ENCODE measurements around the gene ST3GAL4.
"Not testable (repeated sequence)": the region's sequence is repeated elsewhere in the genome, so short reads cannot be mapped to it uniquely, and the experiment has no call there.

Gene ST3GAL4

GRCh38 chr11:126355324-126355925, at the start of gene ST3GAL4:
TSS of gene ST3GAL4 (plus strand) at chr11:126355686. CDS start at chr11:126406156, 50,470 bp downstream.
- DNase-seq (ENCODE audit: low read depth) = no peak

GRCh38 chr11:126305699-126306098, 49.8 kb upstream of the ST3GAL4 start:
- no peak for DNase-seq (ENCODE audit: low read depth)

- no peak for DNase-seq (ENCODE audit: low read depth)
These were observed 47.8 kb upstream of the ST3GAL4 start for GRCh38 chr11:126307706-126308105.

GRCh38 chr11:126308271-126308671, 47.2 kb upstream of the ST3GAL4 start:
- no peak for DNase-seq (ENCODE audit: low read depth)

GRCh38 chr11:126308771-126309170, 46.7 kb upstream of the ST3GAL4 start:
- DNase-seq (ENCODE audit: low read depth) = not testable (repeated sequence)

GRCh38 chr11:126310200-126310991, 45.1 kb upstream of the ST3GAL4 start:
- DNase-seq (ENCODE audit: low read depth) = no peak

- no peak for DNase-seq (ENCODE audit: low read depth)
These were observed 44.5 kb upstream of the ST3GAL4 start for GRCh38 chr11:126310992-126311310.

GRCh38 chr11:126311401-126312291, 43.8 kb upstream of the ST3GAL4 start:
- no peak for DNase-seq (ENCODE audit: low read depth)

GRCh38 chr11:126312961-126313360, 42.5 kb upstream of the ST3GAL4 start:
- DNase-seq (ENCODE audit: low read depth) = no peak

GRCh38 chr11:126313826-126314225, 41.7 kb upstream of the ST3GAL4 start:
- DNase-seq (ENCODE audit: low read depth) = no peak

GRCh38 chr11:126317432-126317755, 38.1 kb upstream of the ST3GAL4 start:
- DNase-seq (ENCODE audit: low read depth) = no peak

- DNase-seq (ENCODE audit: low read depth) = peak; percentile 59
These were observed 37.5 kb upstream of the ST3GAL4 start for GRCh38 chr11:126317756-126318573.

GRCh38 chr11:126318574-126319373, 36.7 kb upstream of the ST3GAL4 start:
- peak; percentile 90 for DNase-seq (ENCODE audit: low read depth)

GRCh38 chr11:126319374-126319740, 36.1 kb upstream of the ST3GAL4 start:
- no peak for DNase-seq (ENCODE audit: low read depth)

GRCh38 chr11:126322996-126323395, 32.5 kb upstream of the ST3GAL4 start:
- no peak for DNase-seq (ENCODE audit: low read depth)

- DNase-seq (ENCODE audit: low read depth) = no peak
These were observed 28.0 kb upstream of the ST3GAL4 start for GRCh38 chr11:126327281-126328000.

- DNase-seq (ENCODE audit: low read depth) = no peak
These were observed 27.5 kb upstream of the ST3GAL4 start for GRCh38 chr11:126328001-126328390.

GRCh38 chr11:126328444-126328843, 27.0 kb upstream of the ST3GAL4 start:
- DNase-seq (ENCODE audit: low read depth) = no peak

- DNase-seq (ENCODE audit: low read depth) = no peak
These were observed 26.4 kb upstream of the ST3GAL4 start for GRCh38 chr11:126328938-126329643.

GRCh38 chr11:126329644-126330211, 25.8 kb upstream of the ST3GAL4 start:
- no peak for DNase-seq (ENCODE audit: low read depth)
